GM19468 (cell line): ENCODE results near the gene PLEKHJ1.

ENCODE experiments used
- ATAC-seq: cut with Tn5 transposase; IDR thresholded peaks from one replicate; pipeline ENCODE4 v1.9.1; 2021; ENCODE audit warnings: mild to moderate bottlenecking, moderate library complexity, moderate number of reproducible peaks; ENCODE audit not compliant: unreplicated experiment; ENCODE audit errors: extremely low read depth

PLEKHJ1 gene

GRCh38 chr19:2187159-2187558, 49.0 kb downstream of the PLEKHJ1 start:
- ATAC-seq, result no peak

- ATAC-seq, result no peak
Measured at GRCh38 chr19:2186071-2186846, 49.9 kb downstream of the PLEKHJ1 start.

- ATAC-seq, result no peak
Measured at GRCh38 chr19:2185734-2186070, 50.4 kb downstream of the PLEKHJ1 start.

GRCh38 chr19:2184422-2184975, 51.6 kb downstream of the PLEKHJ1 start:
- no peak for ATAC-seq
